Glutamatergic neuron (in vitro differentiated cells): ENCODE measurements around the gene SSBP3. TPM values are rescaled to one million over a fixed set of nuclear protein-coding genes. Genes with fewer than 3 reads are reported as not detected.

Source experiments
- DNase-seq: peaks from one replicate; pipeline ENCODE4 v3.0.0; 2022
- H3K27ac Mint-ChIP-seq: one replicate; pipeline ENCODE4 v1.8.0; 2020; ENCODE audit warnings: mild to moderate bottlenecking, mixed read lengths, inconsistent platforms; ENCODE audit not compliant: unreplicated experiment
- H3K27me3 Mint-ChIP-seq: one replicate; pipeline ENCODE4 v1.8.0; 2020; ENCODE audit warnings: mild to moderate bottlenecking, moderate library complexity, mixed read lengths, inconsistent platforms; ENCODE audit not compliant: unreplicated experiment
- H3K36me3 Mint-ChIP-seq: one replicate; pipeline ENCODE4 v1.8.0; 2020; ENCODE audit warnings: mild to moderate bottlenecking, mixed read lengths, inconsistent platforms; ENCODE audit not compliant: unreplicated experiment
- H3K4me1 Mint-ChIP-seq: one replicate; pipeline ENCODE4 v1.8.0; 2020; ENCODE audit warnings: mild to moderate bottlenecking, low read depth, mixed read lengths, inconsistent platforms; ENCODE audit not compliant: unreplicated experiment
- H3K4me3 Mint-ChIP-seq: one replicate; pipeline ENCODE4 v1.8.0; 2020; ENCODE audit warnings: mild to moderate bottlenecking, mixed read lengths, inconsistent platforms; ENCODE audit not compliant: unreplicated experiment
- H3K9me3 Mint-ChIP-seq: one replicate; pipeline ENCODE4 v1.8.0; 2020; ENCODE audit warnings: mild to moderate bottlenecking, moderate library complexity, mixed read lengths, inconsistent platforms; ENCODE audit not compliant: unreplicated experiment
- CTCF ChIP-seq: fragments of 200-600 bp; sonication (generic); IDR thresholded peaks from one replicate; pipeline ENCODE4 v1.5.0; 2021; ENCODE audit not compliant: partially characterized antibody, unreplicated experiment
- total RNA-seq: library from RNA; stranded (reverse); fragmentation: NEBNext Ultra II Directional; extraction: Animal tissue kit (Norgen Biotek cat#: 25700); gene quantifications from one replicate; pipeline ENCODE4 v1.2.1, GENCODE V29; 2021; ENCODE audit not compliant: unreplicated experiment

Gene SSBP3
- total RNA-seq, 1 donor from 2014 or later: 608 TPM

GRCh38 chr1:54341763-54342162 lies 64.4 kb downstream of the SSBP3 start:
- Mint-ChIP-seq H3K36me3 (no peaks in the 10 kb centered on the region), H3K27ac (peak overlapping the region; percentile 100), H3K4me1 (peaks cover 75% of the 10 kb centered on the region), H3K9me3 (peaks cover 54% of the 10 kb centered on the region), H3K4me3 (peak overlapping the region; percentile 86), H3K27me3 (peaks cover 40% of the 10 kb centered on the region)
- DNase-seq: no peak
- no peak for TF ChIP-seq CTCF

GRCh38 chr1:54340878-54341277 lies 65.3 kb downstream of the SSBP3 start:
- peaks cover 82% of the 10 kb centered on the region for H3K4me1 Mint-ChIP-seq
- DNase-seq: no peak
- no peaks in the 10 kb centered on the region for H3K36me3 Mint-ChIP-seq
- TF ChIP-seq CTCF: no peak
- peaks cover 42% of the 10 kb centered on the region for H3K27me3 Mint-ChIP-seq
- peak overlapping the region; percentile 86 for H3K4me3 Mint-ChIP-seq
- peak overlapping the region; percentile 100 for H3K27ac Mint-ChIP-seq
- peaks cover 59% of the 10 kb centered on the region for H3K9me3 Mint-ChIP-seq

GRCh38 chr1:54340434-54340833 lies 65.8 kb downstream of the SSBP3 start:
- H3K4me1 Mint-ChIP-seq: peaks cover 86% of the 10 kb centered on the region
- DNase-seq: no peak
- peaks cover 61% of the 10 kb centered on the region for H3K9me3 Mint-ChIP-seq
- H3K36me3 Mint-ChIP-seq: no peaks in the 10 kb centered on the region
- H3K27me3 Mint-ChIP-seq: peaks cover 47% of the 10 kb centered on the region
- peak overlapping the region; percentile 59 for H3K4me3 Mint-ChIP-seq
- no peak for TF ChIP-seq CTCF
- peak overlapping the region; percentile 100 for H3K27ac Mint-ChIP-seq

GRCh38 chr1:54339126-54339525 lies 67.1 kb downstream of the SSBP3 start:
- Mint-ChIP-seq H3K27me3 (peaks cover 48% of the 10 kb centered on the region), H3K4me3 (peak overlapping the region; percentile 74), H3K36me3 (no peaks in the 10 kb centered on the region), H3K27ac (peak overlapping the region; percentile 100), H3K4me1 (peaks cover 84% of the 10 kb centered on the region), H3K9me3 (peaks cover 58% of the 10 kb centered on the region)
- DNase-seq: no peak
- TF ChIP-seq CTCF: no peak

GRCh38 chr1:54338464-54338863 lies 67.7 kb downstream of the SSBP3 start:
- Mint-ChIP-seq H3K4me1 (peaks cover 78% of the 10 kb centered on the region), H3K4me3 (peak overlapping the region; percentile 74), H3K27ac (peak overlapping the region; percentile 100), H3K36me3 (no peaks in the 10 kb centered on the region), H3K27me3 (peaks cover 44% of the 10 kb centered on the region), H3K9me3 (peaks cover 57% of the 10 kb centered on the region)
- TF ChIP-seq CTCF: no peak
- DNase-seq: no peak
